IMR-90 (cell line): Measurements from ENCODE around the gene PPIL4.
A peak's percentile ranks its signal among the peaks of the same experiment; 100 is the strongest.

Source experiments
- MAFK ChIP-seq: IDR thresholded peaks from 2 replicates; pipeline ENCODE4 v1.6.1; 2012; ENCODE audit warnings: low read depth, low read length, improper control_type of control experiment
- MXI1 ChIP-seq: IDR thresholded peaks from 2 replicates; pipeline ENCODE4 v1.6.1; 2012; ENCODE audit warnings: low read depth, mild to moderate bottlenecking, low read length, moderate library complexity, borderline replicate concordance
- POLR2A ChIP-seq: IDR thresholded peaks from 2 replicates; pipeline ENCODE4 v1.6.1; 2012; ENCODE audit warnings: mild to moderate bottlenecking, low read depth, low read length
- RAD21 ChIP-seq: IDR thresholded peaks from 2 replicates; pipeline ENCODE4 v1.6.1; 2012; ENCODE audit warnings: low read length, improper control_type of control experiment
- RCOR1 ChIP-seq: IDR thresholded peaks from 2 replicates; pipeline ENCODE4 v1.6.1; 2012; ENCODE audit warnings: mild to moderate bottlenecking, low read length, improper control_type of control experiment; ENCODE audit not compliant: insufficient replicate concordance
- TF ChIP-seq, protein P1 (sequence below): fragments of 150-350 bp; IDR thresholded peaks from 2 replicates; pipeline ENCODE4 v1.6.1; 2016; ENCODE audit warnings: low read depth, mild to moderate bottlenecking, low read length, moderate library complexity, borderline replicate concordance
- TF ChIP-seq, protein P2 (sequence below): conservative IDR thresholded peaks from 2 replicates; pipeline ENCODE4 v1.5.1; 2012; ENCODE audit warnings: mild to moderate bottlenecking, low read depth, low read length, improper control_type of control experiment
- TF ChIP-seq, protein P3 (sequence below): fragments of 150-350 bp; IDR thresholded peaks from 2 replicates; pipeline ENCODE4 v1.6.1; 2017; ENCODE audit warnings: mild to moderate bottlenecking, antibody characterized with exemption, low read length, low read depth

DNA sequence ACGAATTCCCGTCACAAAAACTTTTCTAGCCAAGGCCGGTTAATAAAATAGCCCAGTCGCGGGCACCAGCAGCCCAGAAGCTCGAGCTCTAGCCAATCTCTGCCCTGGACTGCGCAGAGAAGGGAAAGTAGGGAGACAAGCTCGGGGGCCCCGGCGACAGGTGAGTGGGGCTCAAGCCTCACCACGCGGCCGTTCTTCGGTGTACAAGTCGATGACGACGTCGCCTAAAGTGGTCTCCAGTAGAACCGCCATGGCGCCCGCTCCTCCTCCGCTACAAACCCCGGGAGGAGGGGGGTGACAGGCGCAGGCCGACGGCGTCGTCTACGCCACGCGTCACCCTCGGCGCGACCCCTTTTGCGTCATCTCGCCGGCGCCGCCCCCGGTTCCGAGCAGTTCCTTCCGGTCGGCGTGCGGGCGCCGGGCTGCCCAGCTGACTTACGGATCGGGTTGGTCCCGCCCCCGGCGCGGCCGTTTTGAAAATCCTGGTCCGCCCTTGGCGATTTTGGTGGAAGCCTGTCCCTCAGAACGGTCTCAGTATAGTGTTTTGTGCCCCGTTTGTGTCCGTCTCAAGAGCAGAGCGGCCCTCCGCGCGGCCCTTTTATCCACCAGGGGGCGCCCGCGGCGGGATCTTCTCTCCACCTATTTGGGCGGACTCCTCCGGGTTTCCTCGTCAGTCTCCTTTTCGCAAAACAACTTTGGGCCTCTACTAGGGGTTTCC, at the start of gene PPIL4:
- TF ChIP-seq MAFK (no peak), POLR2A (peak; percentile 81; the same call in 1 of the 2 replicates), RAD21 (peak; percentile 46), RCOR1 (no peak), MXI1 (peak; percentile 91)
- TF ChIP-seq, protein P1, sequence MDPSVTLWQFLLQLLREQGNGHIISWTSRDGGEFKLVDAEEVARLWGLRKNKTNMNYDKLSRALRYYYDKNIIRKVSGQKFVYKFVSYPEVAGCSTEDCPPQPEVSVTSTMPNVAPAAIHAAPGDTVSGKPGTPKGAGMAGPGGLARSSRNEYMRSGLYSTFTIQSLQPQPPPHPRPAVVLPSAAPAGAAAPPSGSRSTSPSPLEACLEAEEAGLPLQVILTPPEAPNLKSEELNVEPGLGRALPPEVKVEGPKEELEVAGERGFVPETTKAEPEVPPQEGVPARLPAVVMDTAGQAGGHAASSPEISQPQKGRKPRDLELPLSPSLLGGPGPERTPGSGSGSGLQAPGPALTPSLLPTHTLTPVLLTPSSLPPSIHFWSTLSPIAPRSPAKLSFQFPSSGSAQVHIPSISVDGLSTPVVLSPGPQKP = peak; percentile 86
- TF ChIP-seq, protein P2, sequence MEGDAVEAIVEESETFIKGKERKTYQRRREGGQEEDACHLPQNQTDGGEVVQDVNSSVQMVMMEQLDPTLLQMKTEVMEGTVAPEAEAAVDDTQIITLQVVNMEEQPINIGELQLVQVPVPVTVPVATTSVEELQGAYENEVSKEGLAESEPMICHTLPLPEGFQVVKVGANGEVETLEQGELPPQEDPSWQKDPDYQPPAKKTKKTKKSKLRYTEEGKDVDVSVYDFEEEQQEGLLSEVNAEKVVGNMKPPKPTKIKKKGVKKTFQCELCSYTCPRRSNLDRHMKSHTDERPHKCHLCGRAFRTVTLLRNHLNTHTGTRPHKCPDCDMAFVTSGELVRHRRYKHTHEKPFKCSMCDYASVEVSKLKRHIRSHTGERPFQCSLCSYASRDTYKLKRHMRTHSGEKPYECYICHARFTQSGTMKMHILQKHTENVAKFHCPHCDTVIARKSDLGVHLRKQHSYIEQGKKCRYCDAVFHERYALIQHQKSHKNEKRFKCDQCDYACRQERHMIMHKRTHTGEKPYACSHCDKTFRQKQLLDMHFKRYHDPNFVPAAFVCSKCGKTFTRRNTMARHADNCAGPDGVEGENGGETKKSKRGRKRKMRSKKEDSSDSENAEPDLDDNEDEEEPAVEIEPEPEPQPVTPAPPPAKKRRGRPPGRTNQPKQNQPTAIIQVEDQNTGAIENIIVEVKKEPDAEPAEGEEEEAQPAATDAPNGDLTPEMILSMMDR = peak; percentile 66
- TF ChIP-seq, protein P3, sequence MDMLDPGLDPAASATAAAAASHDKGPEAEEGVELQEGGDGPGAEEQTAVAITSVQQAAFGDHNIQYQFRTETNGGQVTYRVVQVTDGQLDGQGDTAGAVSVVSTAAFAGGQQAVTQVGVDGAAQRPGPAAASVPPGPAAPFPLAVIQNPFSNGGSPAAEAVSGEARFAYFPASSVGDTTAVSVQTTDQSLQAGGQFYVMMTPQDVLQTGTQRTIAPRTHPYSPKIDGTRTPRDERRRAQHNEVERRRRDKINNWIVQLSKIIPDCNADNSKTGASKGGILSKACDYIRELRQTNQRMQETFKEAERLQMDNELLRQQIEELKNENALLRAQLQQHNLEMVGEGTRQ = peak; percentile 80
